Large intestine (tissue), 3 donors: Measurements from ENCODE around the gene DHX40. TPM values are rescaled to one million over a fixed set of nuclear protein-coding genes. Genes with fewer than 3 reads are reported as not detected.

Experiments used
- DNase-seq, 2 donors: peaks; one replicate each; pipeline versions ENCODE4 v3.0.0 to v3.0.0-alpha.2; 2013
- H3K27ac ChIP-seq: one replicate; pipeline ENCODE4 v1.5.1; 2013; ENCODE audit warnings: low read length
- H3K27me3 ChIP-seq: 2 replicates; pipeline ENCODE4 v1.6.1; 2013; ENCODE audit warnings: low read length; ENCODE audit not compliant: control insufficient read depth, insufficient read depth
- H3K36me3 ChIP-seq: 2 replicates; pipeline ENCODE4 v1.6.1; 2013; ENCODE audit warnings: low read length; ENCODE audit not compliant: control insufficient read depth, insufficient read depth
- H3K4me1 ChIP-seq: one replicate; pipeline ENCODE4 v1.6.1; 2013; ENCODE audit warnings: low read length; ENCODE audit not compliant: control insufficient read depth, insufficient read depth
- H3K4me3 ChIP-seq: one replicate; pipeline ENCODE4 v1.5.1; 2013; ENCODE audit warnings: low read length
- H3K9me3 ChIP-seq: one replicate; pipeline ENCODE4 v1.6.1; 2013; ENCODE audit warnings: mild to moderate bottlenecking, low read depth, low read length, moderate library complexity; ENCODE audit not compliant: control insufficient read depth
- WGBS: methylation state at CpG from one replicate; pipeline ENCODE4 v1.1.5; 2013; ENCODE audit warnings: low lambda C conversion rate; ENCODE audit not compliant: insufficient coverage; 5-methylcytosine and 5-hydroxymethylcytosine counted together
- polyA plus RNA-seq: library from polyadenylated mRNA; unstranded; fragments of 120-200 nt; gene quantifications from one replicate; pipeline ENCODE4 v1.2.1, GENCODE V29; 2013

Gene DHX40
- polyA plus RNA-seq, 1 donor, result 31.5 TPM

DNA sequence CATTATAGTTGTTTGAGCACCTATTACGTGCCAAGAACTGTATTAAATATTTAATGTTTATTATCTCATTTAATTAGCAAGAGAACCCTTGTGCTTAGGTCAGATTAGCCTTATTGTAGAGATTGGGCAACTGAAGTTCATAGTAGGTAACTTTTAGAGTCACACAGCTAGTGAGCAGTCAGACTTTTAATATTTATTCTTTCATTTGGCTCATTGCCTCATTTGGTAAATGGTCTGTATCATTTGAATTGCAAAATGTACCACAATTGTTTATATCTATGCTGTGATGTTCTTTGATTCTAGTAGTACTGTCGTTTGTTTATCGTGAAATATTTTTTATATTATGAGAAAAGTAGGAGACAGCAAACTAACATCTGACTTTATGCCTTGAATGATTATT is 61.9 kb downstream of the DHX40 start:
- Histone ChIP-seq H3K9me3 (no peaks in the 10 kb centered on the region), H3K36me3 (peaks cover 3% of the 10 kb centered on the region), H3K27me3 (no peaks in the 10 kb centered on the region), H3K4me1 (peaks cover 11% of the 10 kb centered on the region), H3K4me3 (no peak overlapping the region), H3K27ac (no peak overlapping the region)
- WGBS, result 88% methylated on average over 2 of the region's 3 CpGs
- DNase-seq, result no peak

DNA sequence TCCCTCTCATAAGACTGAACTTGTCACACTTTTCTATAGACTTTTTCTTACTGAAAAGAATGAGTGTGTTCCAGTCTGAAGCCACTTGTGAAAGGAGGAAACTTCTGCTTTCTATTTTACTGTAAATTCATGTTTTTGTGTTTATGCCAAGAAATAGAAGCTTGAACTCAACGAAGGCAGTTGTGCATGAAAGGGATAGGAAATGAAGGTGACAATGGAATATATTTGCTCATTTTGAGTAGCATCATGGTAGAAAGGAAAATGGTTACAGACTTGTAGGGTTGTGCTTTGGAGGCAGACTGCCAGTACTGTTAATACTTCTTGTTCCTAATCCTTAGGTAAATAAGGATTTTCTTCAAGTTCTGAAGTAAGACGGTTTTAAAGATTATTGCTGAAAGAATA is 62.4 kb downstream of the DHX40 start:
- H3K9me3 ChIP-seq, result no peaks in the 10 kb centered on the region
- no CpG with 5 or more reads among the region's 2 CpGs for WGBS
- no peaks in the 10 kb centered on the region for H3K27me3 ChIP-seq
- H3K36me3 ChIP-seq, result peaks cover 3% of the 10 kb centered on the region
- H3K4me3 ChIP-seq, result no peak overlapping the region
- DNase-seq, result no peak
- no peak overlapping the region for H3K27ac ChIP-seq
- peaks cover 11% of the 10 kb centered on the region for H3K4me1 ChIP-seq

- DNase-seq, result no peak
- no peak overlapping the region for H3K4me3 ChIP-seq
- H3K36me3 ChIP-seq, result peaks cover 3% of the 10 kb centered on the region
- no peak overlapping the region for H3K27ac ChIP-seq
- H3K9me3 ChIP-seq, result no peaks in the 10 kb centered on the region
- no peaks in the 10 kb centered on the region for H3K27me3 ChIP-seq
- WGBS, result 50% methylated on average over 1 of the region's 3 CpGs
- peaks cover 8% of the 10 kb centered on the region for H3K4me1 ChIP-seq
These were observed 63.8 kb downstream of the DHX40 start for GRCh38 chr17:59629174-59629573.

GRCh38 chr17:59631276-59631675 is 65.9 kb downstream of the DHX40 start:
- DNase-seq, result no peak
- WGBS, result no CpG with 5 or more reads among the region's 1 CpG

DNA sequence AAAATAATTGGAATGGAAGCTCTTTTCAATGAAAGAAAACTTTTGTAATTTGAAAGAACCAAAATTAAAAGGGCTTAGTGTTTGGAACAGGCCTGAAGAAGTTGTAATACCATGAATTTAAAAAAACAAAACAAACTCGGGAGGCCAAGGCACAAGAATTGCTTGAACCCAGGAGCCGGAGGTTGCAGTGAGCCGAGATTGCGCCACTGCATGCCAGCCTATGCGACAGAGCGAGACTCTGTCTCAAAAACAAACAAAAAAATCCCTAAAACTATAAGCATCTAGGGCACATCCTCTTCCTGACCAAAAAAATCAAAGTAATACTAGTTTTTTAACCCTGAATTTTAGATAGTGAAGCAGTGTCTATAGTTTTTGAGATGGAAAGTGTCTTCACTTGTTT is 67.0 kb downstream of the DHX40 start:
- Histone ChIP-seq H3K27ac (no peak overlapping the region), H3K4me3 (no peak overlapping the region), H3K27me3 (no peaks in the 10 kb centered on the region), H3K4me1 (peaks cover 18% of the 10 kb centered on the region), H3K9me3 (no peaks in the 10 kb centered on the region), H3K36me3 (peaks cover 3% of the 10 kb centered on the region)
- DNase-seq, result no peak
- no CpG with 5 or more reads among the region's 6 CpGs for WGBS

More at GRCh38 chr17:59631276-59631675, 65.9 kb downstream of the DHX40 start:
- Histone ChIP-seq H3K9me3 (no peaks in the 10 kb centered on the region), H3K27ac (no peak overlapping the region), H3K4me1 (peaks cover 18% of the 10 kb centered on the region), H3K4me3 (no peak overlapping the region), H3K36me3 (peaks cover 3% of the 10 kb centered on the region), H3K27me3 (no peaks in the 10 kb centered on the region)

DNA sequence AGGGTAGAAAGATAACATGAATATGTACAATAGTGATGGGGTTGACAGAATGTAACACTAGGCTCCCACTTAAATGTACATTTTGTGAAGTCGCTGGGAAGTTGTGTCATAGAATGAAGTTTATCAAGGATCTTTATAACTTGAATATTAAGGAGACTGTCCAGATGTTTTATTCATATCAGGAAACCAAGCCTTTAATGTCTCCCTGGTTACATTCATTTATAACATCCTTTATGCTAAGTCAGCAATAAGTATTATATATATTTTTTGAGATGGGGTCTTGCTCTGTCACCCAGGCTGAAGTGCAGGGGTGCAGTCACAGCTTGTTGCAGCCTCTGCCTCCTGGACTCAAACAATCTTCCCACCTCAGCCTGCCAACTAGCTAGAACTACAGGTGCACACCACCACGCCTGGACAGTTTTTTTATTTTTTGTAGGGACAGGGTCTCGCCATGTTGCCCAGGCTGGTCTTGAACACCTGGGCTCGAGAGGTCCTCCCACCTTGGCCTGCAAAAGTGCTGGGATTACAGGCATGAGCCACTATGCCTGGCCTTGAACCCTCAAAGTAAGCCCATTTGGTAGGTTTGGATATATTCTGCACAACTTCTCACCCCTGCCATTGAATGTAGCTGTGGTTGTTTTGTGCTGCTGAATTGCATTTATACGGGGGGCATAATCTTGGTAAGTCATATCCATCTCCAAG is 68.4 kb downstream of the DHX40 start:
- Histone ChIP-seq H3K4me1 (peaks cover 14% of the 10 kb centered on the region), H3K4me3 (no peak overlapping the region), H3K36me3 (peaks cover 3% of the 10 kb centered on the region), H3K27me3 (no peaks in the 10 kb centered on the region), H3K9me3 (no peaks in the 10 kb centered on the region), H3K27ac (peak overlapping the region; percentile 56)
- no peak for DNase-seq
- WGBS, result 100% methylated on average over 1 of the region's 5 CpGs

GRCh38 chr17:59634632-59635541 is 69.5 kb downstream of the DHX40 start:
- no peak overlapping the region for H3K4me3 ChIP-seq
- H3K4me1 ChIP-seq, result peaks cover 14% of the 10 kb centered on the region
- no peaks in the 10 kb centered on the region for H3K27me3 ChIP-seq
- H3K9me3 ChIP-seq, result no peaks in the 10 kb centered on the region
- no CpG with 5 or more reads among the region's 3 CpGs for WGBS
- peaks cover 3% of the 10 kb centered on the region for H3K36me3 ChIP-seq
- peak in 1 of 2 donors; percentile 27 for DNase-seq
- H3K27ac ChIP-seq, result peak overlapping the region; percentile 56

GRCh38 chr17:59637611-59638310 is 72.4 kb downstream of the DHX40 start:
- H3K4me3 ChIP-seq, result no peak overlapping the region
- H3K4me1 ChIP-seq, result peaks cover 23% of the 10 kb centered on the region
- no CpG with 5 or more reads among the region's 1 CpG for WGBS
- DNase-seq, result no peak
- H3K36me3 ChIP-seq, result no peaks in the 10 kb centered on the region
- H3K27me3 ChIP-seq, result no peaks in the 10 kb centered on the region
- no peaks in the 10 kb centered on the region for H3K9me3 ChIP-seq
- no peak overlapping the region for H3K27ac ChIP-seq

DNA sequence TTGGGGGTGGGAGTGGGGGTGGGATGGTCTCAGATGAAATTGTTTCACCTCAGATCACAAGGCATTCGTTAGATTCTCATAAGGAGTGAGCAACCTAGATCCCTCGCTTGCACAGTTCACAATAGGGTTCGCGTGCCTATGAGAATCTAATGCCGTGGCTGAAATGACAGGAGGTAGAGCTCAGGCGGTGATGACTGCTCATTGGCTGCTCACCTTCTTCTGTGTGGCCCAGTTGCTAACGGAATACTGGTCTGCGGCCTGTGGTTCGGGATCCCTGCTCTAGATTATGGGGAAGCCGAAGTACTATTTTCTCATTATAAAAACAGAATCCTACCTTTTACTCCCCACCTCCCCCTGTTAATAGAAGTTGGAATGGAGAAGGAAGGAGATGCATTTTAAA is 73.1 kb downstream of the DHX40 start:
- 75% methylated on average over 4 of the region's 10 CpGs for WGBS
- peaks cover 23% of the 10 kb centered on the region for H3K4me1 ChIP-seq
- no peak overlapping the region for H3K27ac ChIP-seq
- no peaks in the 10 kb centered on the region for H3K27me3 ChIP-seq
- no peaks in the 10 kb centered on the region for H3K36me3 ChIP-seq
- no peak for DNase-seq
- no peaks in the 10 kb centered on the region for H3K9me3 ChIP-seq
- no peak overlapping the region for H3K4me3 ChIP-seq

DNA sequence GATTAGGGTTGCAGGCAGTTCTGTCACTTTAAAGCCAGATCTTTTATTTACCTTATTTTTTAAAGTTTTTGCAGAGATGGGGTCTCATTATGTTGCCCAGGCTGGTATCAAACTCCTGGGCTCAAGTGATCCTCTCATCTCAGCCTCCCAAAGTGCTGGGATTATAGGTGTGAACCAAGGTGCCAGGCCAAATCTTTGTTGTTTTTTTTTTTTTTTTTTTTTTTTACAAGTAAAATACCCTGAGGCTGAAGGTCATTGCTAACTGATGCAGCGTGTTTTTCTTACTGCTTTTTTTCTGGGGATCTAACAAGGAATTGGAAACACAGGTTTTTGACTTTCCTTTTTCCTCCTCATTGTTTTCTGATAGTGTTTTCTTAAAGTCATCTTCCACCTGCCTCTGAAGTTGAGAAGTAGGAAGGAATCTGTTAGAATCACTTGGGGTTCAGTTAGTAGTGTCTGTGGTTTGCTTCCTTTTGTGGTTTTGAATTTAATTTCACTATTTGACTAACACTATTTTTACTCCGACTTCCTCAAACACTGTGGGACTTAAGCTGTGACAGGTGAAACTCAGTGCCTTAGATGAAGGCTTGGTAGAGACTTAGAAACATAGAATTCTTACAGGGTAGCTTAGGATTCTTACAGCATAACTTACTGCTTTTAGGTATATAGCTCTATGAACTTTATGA is 76.5 kb downstream of the DHX40 start:
- peak in 1 of 2 donors; percentile 23 for DNase-seq
- 0% methylated on average over 1 of the region's 2 CpGs for WGBS
- Histone ChIP-seq H3K27ac (peak overlapping the region; percentile 33), H3K4me3 (no peak overlapping the region), H3K4me1 (peaks cover 10% of the 10 kb centered on the region), H3K36me3 (peaks cover 17% of the 10 kb centered on the region), H3K27me3 (no peaks in the 10 kb centered on the region), H3K9me3 (no peaks in the 10 kb centered on the region)
